ENCODE data around the gene CDKL1. TPM values are rescaled to one million over a fixed set of nuclear protein-coding genes. Genes with fewer than 3 reads are reported as not detected.
"Not testable (repeated sequence)": the region's sequence is repeated elsewhere in the genome, so short reads cannot be mapped to it uniquely, and the experiment has no call there.

CDKL1 gene
- total and polyA plus RNA-seq, 2 experiments from 2014 or later: 2.9 to 5.0 TPM

- Histone ChIP-seq H3F3A (ENCODE audit: insufficient read depth) (peaks cover 13% of the 10 kb centered on the region; the same call in 1 of the 2 replicates), H3K27me3 (replicated peaks; ENCODE audit: insufficient read depth) (no peaks in the 10 kb centered on the region), H3K9me2 (ENCODE audit: insufficient read depth) (no peaks in the 10 kb centered on the region), H2AFZ (no peak overlapping the region), H3K36me3 (ENCODE audit: low read depth) (no peaks in the 10 kb centered on the region), H3K4me3 (no peak overlapping the region), H3K4me2 (ENCODE audit: unreplicated experiment) (no peak overlapping the region), H3K27ac (no peak overlapping the region), H3K4me1 (ENCODE audit: insufficient read depth) (peaks cover 14% of the 10 kb centered on the region), H3K9ac (no peak overlapping the region), H4K20me1 (ENCODE audit: insufficient read depth) (no peaks in the 10 kb centered on the region), H3K9me3 (ENCODE audit: low read depth) (no peaks in the 10 kb centered on the region), H3K79me2 (ENCODE audit: insufficient read depth) (no peaks in the 10 kb centered on the region)
- TF ChIP-seq EZH2phosphoT487 (IDR thresholded peaks at IDR 0.05; ENCODE audit: insufficient read depth, low read depth): no peak
- in situ Hi-C loops (cut with MboI): no loop called here
- DNase-seq: no peak
- whole genome bisulfite sequencing, 2 experiments (ENCODE audit: low coverage in 1 of 2, low lambda C conversion rate in 2 of 2, missing lambda C conversion rate in 2 of 2): 97 to 99% methylated on average over 3 of the region's 3 CpGs
Observed at GRCh38 chr14:50360093-50360492, 36.6 kb downstream of the CDKL1 start.

GRCh38 chr14:50359631-50360030 is 37.0 kb downstream of the CDKL1 start:
- no peaks in the 10 kb centered on the region for H3K9me3 ChIP-seq (ENCODE audit: low read depth)
- no peak overlapping the region for H3K4me3 ChIP-seq
- H3K79me2 ChIP-seq (ENCODE audit: insufficient read depth): no peaks in the 10 kb centered on the region
- peaks cover 14% of the 10 kb centered on the region for H3K4me1 ChIP-seq (ENCODE audit: insufficient read depth)
- no peaks in the 10 kb centered on the region for H4K20me1 ChIP-seq (ENCODE audit: insufficient read depth)
- in situ Hi-C loops (cut with MboI): no loop called here
- no peak overlapping the region for H2AFZ ChIP-seq
- H3K27ac ChIP-seq: no peak overlapping the region
- H3F3A ChIP-seq (ENCODE audit: insufficient read depth): peaks cover 13% of the 10 kb centered on the region; the same call in 1 of the 2 replicates
- H3K9ac ChIP-seq: no peak overlapping the region
- no peaks in the 10 kb centered on the region for H3K36me3 ChIP-seq (ENCODE audit: low read depth)
- no peaks in the 10 kb centered on the region for H3K27me3 ChIP-seq (replicated peaks; ENCODE audit: insufficient read depth)
- no peak for DNase-seq
- TF ChIP-seq EZH2 (IDR thresholded peaks at IDR 0.05; ENCODE audit: insufficient read depth, poor library complexity, severe bottlenecking) (no peak), EZH2phosphoT487 (IDR thresholded peaks at IDR 0.05; ENCODE audit: insufficient read depth, low read depth) (no peak)
- 98 to 99% methylated on average over 5 of the region's 5 CpGs for WGBS, 2 experiments (ENCODE audit: low coverage in 1 of 2, low lambda C conversion rate in 2 of 2, missing lambda C conversion rate in 2 of 2)
- no peak overlapping the region for H3K4me2 ChIP-seq (ENCODE audit: unreplicated experiment)
- no peaks in the 10 kb centered on the region for H3K9me2 ChIP-seq (ENCODE audit: insufficient read depth)

GRCh38 chr14:50357753-50358395 is 38.8 kb downstream of the CDKL1 start:
- no peaks in the 10 kb centered on the region for H3K9me3 ChIP-seq (ENCODE audit: low read depth)
- H2AFZ ChIP-seq: no peak overlapping the region
- in situ Hi-C loops (cut with MboI): no loop called here
- H3K27me3 ChIP-seq (replicated peaks; ENCODE audit: insufficient read depth): no peaks in the 10 kb centered on the region
- peaks cover 9% of the 10 kb centered on the region for H3K4me1 ChIP-seq (ENCODE audit: insufficient read depth)
- H4K20me1 ChIP-seq (ENCODE audit: insufficient read depth): no peaks in the 10 kb centered on the region
- DNase-seq: no peak
- H3K27ac ChIP-seq: no peak overlapping the region
- H3K4me3 ChIP-seq: no peak overlapping the region
- H3K9me2 ChIP-seq (ENCODE audit: insufficient read depth): no peaks in the 10 kb centered on the region
- H3K9ac ChIP-seq: no peak overlapping the region
- H3K36me3 ChIP-seq (ENCODE audit: low read depth): no peaks in the 10 kb centered on the region
- TF ChIP-seq EZH2phosphoT487 (IDR thresholded peaks at IDR 0.05; ENCODE audit: insufficient read depth, low read depth): no peak
- no peak for TF ChIP-seq EZH2 (IDR thresholded peaks at IDR 0.05; ENCODE audit: insufficient read depth, poor library complexity, severe bottlenecking)
- WGBS, 2 experiments (ENCODE audit: low coverage in 1 of 2, low lambda C conversion rate in 2 of 2, missing lambda C conversion rate in 2 of 2): 86 to 88% methylated on average over 4 of the region's 4 CpGs
- no peak overlapping the region for H3K4me2 ChIP-seq (ENCODE audit: unreplicated experiment)
- H3F3A ChIP-seq (ENCODE audit: insufficient read depth): peaks cover 7% of the 10 kb centered on the region; the same call in 1 of the 2 replicates
- H3K79me2 ChIP-seq (ENCODE audit: insufficient read depth): no peaks in the 10 kb centered on the region

GRCh38 chr14:50357124-50357523 is 39.6 kb downstream of the CDKL1 start:
- no peaks in the 10 kb centered on the region for H3K27me3 ChIP-seq (replicated peaks; ENCODE audit: insufficient read depth)
- no peak overlapping the region for H2AFZ ChIP-seq
- no peaks in the 10 kb centered on the region for H3K9me3 ChIP-seq (ENCODE audit: low read depth)
- no peak for TF ChIP-seq EZH2 (IDR thresholded peaks at IDR 0.05; ENCODE audit: insufficient read depth, poor library complexity, severe bottlenecking)
- TF ChIP-seq EZH2phosphoT487 (IDR thresholded peaks at IDR 0.05; ENCODE audit: insufficient read depth, low read depth): no peak
- H3K79me2 ChIP-seq (ENCODE audit: insufficient read depth): no peaks in the 10 kb centered on the region
- H3K36me3 ChIP-seq (ENCODE audit: low read depth): no peaks in the 10 kb centered on the region
- peaks cover 15% of the 10 kb centered on the region for H3K4me1 ChIP-seq (ENCODE audit: insufficient read depth)
- H3K4me3 ChIP-seq: no peak overlapping the region
- H3K9ac ChIP-seq: no peak overlapping the region
- in situ Hi-C loops (cut with MboI): no loop called here
- H3F3A ChIP-seq (ENCODE audit: insufficient read depth): peaks cover 10% of the 10 kb centered on the region; the same call in 1 of the 2 replicates
- WGBS, 2 experiments (ENCODE audit: low coverage in 1 of 2, low lambda C conversion rate in 2 of 2, missing lambda C conversion rate in 2 of 2): 55 to 61% methylated on average over 6 of the region's 6 CpGs
- no peak overlapping the region for H3K27ac ChIP-seq
- no peaks in the 10 kb centered on the region for H3K9me2 ChIP-seq (ENCODE audit: insufficient read depth)
- H3K4me2 ChIP-seq (ENCODE audit: unreplicated experiment): no peak overlapping the region
- no peaks in the 10 kb centered on the region for H4K20me1 ChIP-seq (ENCODE audit: insufficient read depth)
- DNase-seq: no peak

GRCh38 chr14:50356283-50356682 is 40.4 kb downstream of the CDKL1 start:
- H3F3A ChIP-seq (ENCODE audit: insufficient read depth); H3K9me3 ChIP-seq (ENCODE audit: low read depth); H3K4me3 ChIP-seq; H3K9me2 ChIP-seq (ENCODE audit: insufficient read depth); H3K79me2 ChIP-seq (ENCODE audit: insufficient read depth); H4K20me1 ChIP-seq (ENCODE audit: insufficient read depth); H3K4me2 ChIP-seq (ENCODE audit: unreplicated experiment); H3K27me3 ChIP-seq (replicated peaks; ENCODE audit: insufficient read depth); H3K27ac ChIP-seq; DNase-seq; H3K36me3 ChIP-seq (ENCODE audit: low read depth); in situ Hi-C loops (cut with MboI); H3K9ac ChIP-seq; H2AFZ ChIP-seq: not testable (repeated sequence)
- peaks cover 19% of the 10 kb centered on the region for H3K4me1 ChIP-seq (ENCODE audit: insufficient read depth)
- WGBS, 2 experiments (ENCODE audit: low coverage in 1 of 2, low lambda C conversion rate in 2 of 2, missing lambda C conversion rate in 2 of 2): 74 to 77% methylated on average over 3 of the region's 3 CpGs

All from GM23248 (cell line).